Glutamatergic neuron (in vitro differentiated cells): ENCODE results near the gene FNDC3B. TPM values are rescaled to one million over a fixed set of nuclear protein-coding genes. Genes with fewer than 3 reads are reported as not detected.
A peak's percentile ranks its signal among the peaks of the same experiment; 100 is the strongest.

Source experiments
- DNase-seq: peaks from one replicate; pipeline ENCODE4 v3.0.0; 2022
- H3K27ac Mint-ChIP-seq: one replicate; pipeline ENCODE4 v1.8.0; 2020; ENCODE audit warnings: mild to moderate bottlenecking, mixed read lengths, inconsistent platforms; ENCODE audit not compliant: unreplicated experiment
- H3K27me3 Mint-ChIP-seq: one replicate; pipeline ENCODE4 v1.8.0; 2020; ENCODE audit warnings: mild to moderate bottlenecking, moderate library complexity, mixed read lengths, inconsistent platforms; ENCODE audit not compliant: unreplicated experiment
- H3K36me3 Mint-ChIP-seq: one replicate; pipeline ENCODE4 v1.8.0; 2020; ENCODE audit warnings: mild to moderate bottlenecking, mixed read lengths, inconsistent platforms; ENCODE audit not compliant: unreplicated experiment
- H3K4me1 Mint-ChIP-seq: one replicate; pipeline ENCODE4 v1.8.0; 2020; ENCODE audit warnings: mild to moderate bottlenecking, low read depth, mixed read lengths, inconsistent platforms; ENCODE audit not compliant: unreplicated experiment
- H3K4me3 Mint-ChIP-seq: one replicate; pipeline ENCODE4 v1.8.0; 2020; ENCODE audit warnings: mild to moderate bottlenecking, mixed read lengths, inconsistent platforms; ENCODE audit not compliant: unreplicated experiment
- H3K9me3 Mint-ChIP-seq: one replicate; pipeline ENCODE4 v1.8.0; 2020; ENCODE audit warnings: mild to moderate bottlenecking, moderate library complexity, mixed read lengths, inconsistent platforms; ENCODE audit not compliant: unreplicated experiment
- CTCF ChIP-seq: fragments of 200-600 bp; sonication (generic); IDR thresholded peaks from one replicate; pipeline ENCODE4 v1.5.0; 2021; ENCODE audit not compliant: partially characterized antibody, unreplicated experiment
- total RNA-seq: library from RNA; stranded (reverse); fragmentation: NEBNext Ultra II Directional; extraction: Animal tissue kit (Norgen Biotek cat#: 25700); gene quantifications from one replicate; pipeline ENCODE4 v1.2.1, GENCODE V29; 2021; ENCODE audit not compliant: unreplicated experiment

FNDC3B gene
- total RNA-seq, 1 donor from 2014 or later: 11.7 TPM

GRCh38 chr3:172129850-172130716 lies 90.7 kb downstream of the FNDC3B start:
- no peaks in the 10 kb centered on the region for H3K27me3 Mint-ChIP-seq
- H3K4me3 Mint-ChIP-seq: no peak overlapping the region
- peak overlapping the region; percentile 6 for H3K27ac Mint-ChIP-seq
- no peaks in the 10 kb centered on the region for H3K36me3 Mint-ChIP-seq
- no peak for DNase-seq
- no peak for TF ChIP-seq CTCF
- H3K4me1 Mint-ChIP-seq: peaks cover 3% of the 10 kb centered on the region
- H3K9me3 Mint-ChIP-seq: no peaks in the 10 kb centered on the region

GRCh38 chr3:172130717-172131050 lies 91.3 kb downstream of the FNDC3B start:
- TF ChIP-seq CTCF: no peak
- Mint-ChIP-seq H3K27me3 (no peaks in the 10 kb centered on the region), H3K27ac (no peak overlapping the region), H3K36me3 (no peaks in the 10 kb centered on the region), H3K4me1 (peaks cover 3% of the 10 kb centered on the region), H3K4me3 (no peak overlapping the region), H3K9me3 (no peaks in the 10 kb centered on the region)
- no peak for DNase-seq

- Mint-ChIP-seq H3K4me3 (no peak overlapping the region), H3K36me3 (no peaks in the 10 kb centered on the region), H3K4me1 (peaks cover 7% of the 10 kb centered on the region), H3K9me3 (no peaks in the 10 kb centered on the region), H3K27me3 (no peaks in the 10 kb centered on the region), H3K27ac (no peak overlapping the region)
- no peak for DNase-seq
- no peak for TF ChIP-seq CTCF
Measured at GRCh38 chr3:172131746-172132145, 92.4 kb downstream of the FNDC3B start.

- H3K27me3 Mint-ChIP-seq: no peaks in the 10 kb centered on the region
Measured at GRCh38 chr3:172132159-172132586, 92.8 kb downstream of the FNDC3B start.

More at GRCh38 chr3:172132159-172132586, 92.8 kb downstream of the FNDC3B start:
- no peak for DNase-seq
- no peaks in the 10 kb centered on the region for H3K36me3 Mint-ChIP-seq
- no peak overlapping the region for H3K27ac Mint-ChIP-seq
- H3K4me1 Mint-ChIP-seq: peaks cover 7% of the 10 kb centered on the region
- no peak overlapping the region for H3K4me3 Mint-ChIP-seq
- H3K9me3 Mint-ChIP-seq: no peaks in the 10 kb centered on the region
- no peak for TF ChIP-seq CTCF
